ENCODE results near the gene PAEP.
A peak's percentile ranks its signal among the peaks of the same experiment; 100 is the strongest.

The PAEP gene

DNA sequence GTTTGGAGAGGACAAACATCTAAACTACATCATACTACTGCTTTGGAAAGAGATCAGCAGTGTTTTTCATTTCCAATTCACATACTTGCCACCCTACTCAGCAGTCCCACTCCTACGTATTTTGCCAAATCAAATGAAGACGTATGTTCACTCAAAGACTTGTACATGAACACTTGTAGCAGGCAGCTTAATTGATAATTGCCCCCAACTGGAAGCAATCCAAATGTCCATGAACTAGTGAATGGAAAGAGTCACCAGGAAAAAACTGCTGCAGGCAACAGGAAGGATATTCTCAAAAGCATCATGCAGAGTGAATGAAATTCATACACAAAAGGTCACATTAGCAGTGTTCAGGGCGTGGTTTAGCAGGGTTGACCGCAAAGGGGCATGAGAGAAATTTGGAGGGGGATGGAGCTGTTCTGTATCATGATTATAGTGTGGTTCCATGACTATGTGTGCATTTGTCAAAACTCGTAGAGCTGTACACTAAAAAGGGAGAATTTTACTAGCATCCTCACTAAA lies 38.8 kb downstream of the PAEP start:
- DNase-seq (ENCODE audit: low read depth in 3 of 3) = no peak

DNA sequence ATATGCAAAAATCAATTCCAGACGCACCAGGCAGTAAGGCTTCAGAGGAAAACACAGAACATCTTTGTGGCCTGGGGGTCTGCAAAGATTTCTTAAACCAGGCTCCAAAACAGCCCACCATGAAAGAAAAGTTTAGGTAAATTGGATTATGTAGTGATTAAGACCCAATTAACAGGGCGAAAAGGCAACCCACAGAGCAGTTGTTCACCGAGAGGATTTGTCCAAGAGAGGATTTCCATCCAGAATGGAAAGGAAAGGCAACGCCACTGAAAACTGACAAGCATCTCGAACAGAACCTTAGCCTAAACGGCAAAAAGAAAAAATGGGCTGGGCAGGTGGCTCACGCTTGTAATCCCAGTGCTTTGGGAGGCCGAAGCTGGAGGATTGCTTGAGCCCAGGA lies 40.4 kb downstream of the PAEP start:
- no peak for DNase-seq (ENCODE audit: low read depth in 3 of 3)

DNA sequence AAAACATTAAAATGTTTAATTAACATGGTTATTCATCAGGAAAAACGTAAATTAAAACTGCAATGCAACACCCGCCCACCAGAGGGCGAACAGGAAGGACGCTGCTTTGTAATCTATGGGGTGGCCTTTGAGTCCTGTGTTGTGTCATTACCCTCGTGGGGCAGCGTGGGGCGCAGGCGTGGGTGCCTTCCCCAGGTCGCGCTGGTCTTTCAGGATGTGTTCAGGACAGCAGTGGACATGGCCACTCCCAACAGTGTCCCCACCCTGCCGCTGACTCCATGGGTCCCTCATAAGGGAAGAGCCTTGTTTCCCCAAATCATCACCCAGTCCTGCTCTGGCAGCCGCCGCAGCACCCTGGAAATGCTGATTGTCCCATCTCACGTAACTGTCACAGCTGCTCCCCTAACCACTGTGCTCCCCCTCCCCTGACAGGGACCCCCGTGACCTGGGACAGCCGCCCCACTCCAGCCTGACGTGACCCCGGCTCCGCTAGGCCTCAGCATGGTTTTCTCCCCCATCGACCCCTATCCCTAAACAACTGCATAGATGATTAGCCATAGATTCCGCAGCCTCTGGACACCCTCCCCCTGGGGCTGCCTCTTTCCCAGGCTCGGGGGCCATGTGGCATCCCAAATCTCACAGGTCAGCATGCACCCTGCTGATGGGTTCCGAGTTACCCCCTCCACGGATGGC lies 41.4 kb downstream of the PAEP start:
- DNase-seq (ENCODE audit: low read depth in 3 of 3) = peak; percentile 32 to 48 (median 37)

DNA sequence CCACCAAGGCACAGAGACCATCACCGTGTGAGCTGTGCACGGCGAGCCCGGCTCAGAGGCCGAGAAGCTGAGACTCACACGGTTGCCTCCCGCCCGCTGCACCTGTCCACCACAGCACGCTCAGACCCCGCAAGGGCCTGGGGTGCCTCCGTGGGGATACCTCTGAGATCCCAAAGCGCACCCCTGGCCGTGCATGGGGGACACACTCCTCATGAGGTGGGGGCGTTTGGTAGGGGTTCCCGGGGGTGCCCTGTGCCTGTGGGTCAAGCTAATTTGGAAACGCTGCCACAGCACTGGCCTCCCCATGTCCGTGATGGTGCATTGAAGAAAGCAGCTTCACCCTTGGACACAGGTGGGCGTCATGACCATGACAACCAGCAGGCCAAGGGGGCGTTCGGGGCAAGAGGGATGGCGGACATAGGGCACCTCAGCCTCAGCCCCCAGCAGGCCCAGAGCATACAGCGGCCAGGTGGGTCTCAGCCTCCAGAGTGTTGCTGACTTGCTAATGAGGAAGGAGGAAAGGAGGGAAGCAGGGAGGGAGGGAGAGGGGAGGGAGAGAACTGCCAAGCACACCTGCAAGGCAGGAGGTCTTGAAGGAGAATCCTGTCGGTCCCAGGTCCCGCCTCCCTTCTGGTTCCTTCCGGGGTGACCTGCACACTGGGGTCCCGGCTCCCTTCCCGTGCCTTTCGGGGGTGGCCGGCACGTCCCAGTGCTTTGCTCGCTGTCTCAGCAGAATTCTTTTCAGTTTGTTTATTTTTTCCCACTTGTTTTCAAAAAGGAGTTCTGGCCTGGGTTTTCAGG lies 43.1 kb downstream of the PAEP start:
- no peak for DNase-seq (ENCODE audit: low read depth in 3 of 3)

DNA sequence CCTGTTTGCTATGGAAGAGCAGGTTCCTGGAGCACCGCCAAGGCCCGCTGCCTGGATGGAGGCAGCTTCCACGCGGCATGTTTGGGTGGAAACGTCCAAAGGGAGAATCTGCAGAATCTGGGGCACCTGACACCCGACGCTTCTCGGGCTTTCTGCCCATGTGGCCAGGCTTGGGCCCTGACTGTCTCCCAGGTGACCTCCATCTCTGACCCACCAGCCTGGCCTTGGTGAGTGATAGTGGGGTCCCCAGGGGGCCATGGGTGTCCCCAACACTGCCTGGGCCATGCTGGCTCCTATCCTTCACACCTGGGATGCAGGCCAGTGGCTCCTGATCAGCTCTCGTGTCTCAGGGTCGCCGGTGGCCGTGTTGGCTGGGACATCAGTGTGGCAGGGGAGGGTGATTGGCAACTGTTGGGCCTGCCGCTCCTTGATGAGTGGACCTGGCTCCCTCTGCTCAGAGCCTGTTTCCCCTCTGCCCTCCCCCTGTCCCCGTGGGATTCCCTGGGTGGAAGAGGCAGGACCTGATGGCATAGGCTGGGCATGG lies 43.8 kb downstream of the PAEP start:
- no peak for DNase-seq (ENCODE audit: low read depth in 3 of 3)

DNA sequence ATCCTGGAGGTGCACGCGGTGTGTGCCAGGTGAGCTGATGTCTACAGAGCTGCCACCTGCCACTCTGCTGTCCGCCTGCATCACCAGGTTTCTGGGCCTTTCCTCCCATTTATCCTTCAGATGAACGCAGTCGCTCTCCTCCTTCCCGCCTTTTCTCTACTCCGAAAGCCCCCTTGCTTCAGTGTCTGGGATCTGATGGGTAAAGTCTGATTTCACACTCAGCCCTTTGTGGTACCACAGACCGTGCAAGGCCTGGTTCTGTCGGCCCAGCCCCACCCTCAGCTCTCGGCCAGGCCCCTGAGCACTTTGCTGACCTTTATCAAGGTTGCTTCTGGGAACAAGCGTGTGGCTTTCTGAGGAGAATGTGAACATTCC lies 45.3 kb downstream of the PAEP start:
- DNase-seq (ENCODE audit: low read depth in 3 of 3) = no peak

DNA sequence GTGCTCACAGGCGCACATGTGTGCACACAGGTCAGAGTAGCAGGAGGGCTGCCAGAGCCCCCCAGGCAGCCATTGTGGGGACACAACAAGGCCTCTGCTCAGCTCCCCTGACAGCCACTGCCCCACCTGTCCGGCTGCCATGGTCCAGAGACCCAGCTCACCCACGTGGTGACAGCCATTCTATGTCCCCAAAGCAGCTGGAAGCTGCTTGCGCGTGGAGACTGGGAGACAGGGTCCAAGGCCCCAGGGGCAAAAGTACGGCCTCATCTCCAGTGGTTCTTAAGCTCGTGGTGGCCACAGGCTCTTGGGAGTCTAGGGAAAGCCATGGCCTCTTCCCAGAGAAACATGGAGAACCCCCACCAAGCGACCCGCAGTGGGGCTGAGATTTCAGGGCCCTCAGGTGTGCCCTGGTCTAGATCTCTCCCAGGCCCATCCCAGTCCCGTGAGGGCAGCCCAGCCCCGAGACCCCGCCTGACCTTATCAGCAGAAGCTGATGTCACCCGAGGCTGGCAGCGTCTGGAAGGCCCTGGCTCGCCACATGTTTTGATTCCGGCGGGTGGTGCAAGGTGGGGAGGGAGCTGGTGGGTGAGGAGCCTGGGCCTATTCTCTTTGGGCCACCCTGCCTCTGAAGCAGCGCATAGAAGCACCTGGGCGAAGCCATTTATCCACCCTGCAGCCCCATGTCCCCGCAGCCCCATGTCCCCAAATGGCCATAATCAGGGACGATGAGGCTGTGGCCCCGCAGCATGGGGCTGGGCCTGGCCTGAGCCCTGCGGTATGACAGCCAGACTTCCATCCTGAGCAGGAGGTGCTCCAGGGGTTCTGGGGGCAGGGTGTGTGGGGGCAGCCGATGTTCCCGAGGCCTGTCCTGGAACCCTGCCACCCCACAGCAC lies 46.1 kb downstream of the PAEP start:
- no peak for DNase-seq (ENCODE audit: low read depth in 3 of 3)

DNA sequence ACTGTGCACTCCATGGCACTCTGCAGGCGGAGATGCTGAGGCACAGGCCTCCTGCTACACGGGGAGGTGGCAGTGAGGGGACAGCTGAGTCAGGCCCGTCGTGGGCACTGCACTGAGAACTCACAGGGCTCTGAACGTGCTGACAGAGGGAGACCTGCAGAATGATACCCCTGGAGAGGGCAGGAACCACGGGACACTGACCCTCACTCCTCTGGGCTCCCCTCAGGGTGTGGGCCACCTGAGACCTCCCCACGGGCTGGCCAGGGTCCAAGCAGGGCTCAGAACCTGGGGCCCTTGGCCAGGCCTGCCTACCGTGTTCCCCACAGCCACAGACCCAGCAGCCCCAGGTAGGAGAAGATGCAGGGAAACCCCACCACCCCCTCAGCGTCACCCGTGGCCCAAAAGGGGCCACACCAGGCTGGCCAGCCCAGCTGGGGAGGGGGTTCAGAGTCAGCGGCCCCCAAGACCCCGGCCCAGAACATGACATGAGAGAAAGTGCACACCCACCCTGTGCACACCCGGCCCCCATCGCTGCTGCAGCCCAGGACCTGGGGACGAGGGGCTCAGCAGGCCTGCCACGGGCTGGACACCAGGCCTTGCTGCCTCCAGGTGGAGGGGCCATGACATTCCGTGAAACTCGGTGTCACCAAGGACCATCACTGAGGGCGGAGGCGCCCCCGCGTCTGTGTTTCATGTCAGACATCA lies 46.9 kb downstream of the PAEP start:
- DNase-seq (ENCODE audit: low read depth in 3 of 3) = no peak

DNA sequence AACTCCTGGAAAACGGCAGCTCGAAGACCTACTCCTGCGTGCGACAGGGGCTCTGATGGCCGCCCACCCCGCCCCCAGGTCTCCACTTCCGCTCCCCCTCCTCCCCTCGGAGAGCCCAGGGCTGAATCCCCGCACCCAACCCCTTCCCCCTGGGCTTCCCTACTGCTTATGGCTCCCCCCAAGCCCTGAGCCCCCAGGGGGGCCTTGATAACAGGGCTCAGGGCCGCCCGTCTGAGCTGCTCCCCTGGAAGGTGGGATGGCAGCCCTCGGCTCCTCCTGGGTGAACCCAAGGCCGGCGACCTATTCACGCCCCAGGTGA lies 47.4 kb downstream of the PAEP start:
- no peak for DNase-seq (ENCODE audit: low read depth in 3 of 3)

DNA sequence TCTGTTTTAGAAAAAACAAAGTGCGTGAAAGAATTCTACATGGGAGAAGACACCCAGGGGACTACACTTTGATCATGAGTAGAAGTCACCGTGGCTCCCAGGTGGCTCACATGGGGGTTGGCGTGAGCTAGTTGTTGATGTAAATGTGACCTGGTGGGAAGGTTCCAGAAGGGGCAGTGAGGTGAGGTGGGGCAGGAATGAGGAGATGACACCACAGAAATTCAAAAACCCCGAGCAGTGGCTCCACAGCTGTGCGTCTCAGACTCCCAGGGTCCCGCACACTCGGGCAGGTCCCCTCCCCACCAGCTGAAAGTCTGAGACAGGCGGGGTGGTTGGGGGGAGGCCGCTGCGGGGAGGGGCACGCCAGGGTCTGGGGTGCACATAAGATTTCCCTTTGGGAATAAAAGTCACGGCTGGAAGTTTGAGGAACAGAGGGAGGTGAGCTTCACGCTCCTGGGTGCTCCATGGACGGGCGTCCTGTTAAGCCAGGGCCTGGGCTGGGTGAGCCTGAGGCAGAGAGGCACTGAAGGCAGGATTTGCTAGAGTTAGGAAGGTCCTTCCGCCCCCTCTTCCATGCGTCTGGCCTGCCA lies 47.9 kb downstream of the PAEP start:
- no peak for DNase-seq (ENCODE audit: low read depth in 3 of 3)

DNA sequence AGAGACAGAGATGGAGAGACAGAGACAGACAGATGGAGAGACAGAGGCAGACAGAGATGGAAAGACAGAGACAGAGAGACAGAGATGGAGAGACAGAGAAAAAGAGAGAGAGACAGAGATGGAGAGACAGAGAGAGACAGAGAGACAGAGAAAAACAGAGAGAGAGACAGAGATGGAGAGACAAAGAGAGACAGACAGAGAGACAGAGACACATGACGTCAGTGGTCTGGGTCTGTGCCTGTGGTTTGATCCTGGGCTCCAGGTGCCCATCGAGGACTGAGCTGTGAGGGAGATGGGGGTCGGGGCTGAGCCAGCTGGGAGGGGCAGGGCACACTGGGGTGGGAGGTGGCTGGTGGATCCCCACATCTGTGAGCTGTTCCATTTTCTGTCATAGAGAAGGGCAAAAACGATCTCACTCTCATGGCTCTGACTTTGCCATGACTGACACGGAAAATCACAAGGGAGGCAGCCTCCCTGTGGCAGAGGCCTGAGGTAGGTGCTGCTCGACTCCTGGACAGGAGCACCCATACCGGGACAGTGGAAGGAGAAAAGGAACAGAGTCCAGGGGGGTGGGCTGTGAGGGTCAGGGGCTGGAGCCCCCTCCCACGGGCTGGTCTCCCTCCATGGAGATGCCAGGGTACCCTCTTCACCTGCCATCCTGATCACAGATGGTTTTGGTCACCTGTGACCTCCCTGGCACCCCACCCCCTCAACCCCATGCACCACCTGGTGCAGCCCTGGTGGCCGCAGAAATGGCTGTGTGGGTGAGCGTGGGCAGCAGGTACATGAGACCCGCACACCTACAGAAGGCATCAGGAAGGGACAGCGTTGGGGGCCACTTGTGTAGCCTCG lies 49.0 kb downstream of the PAEP start:
- DNase-seq (ENCODE audit: low read depth in 3 of 3) = no peak

DNA sequence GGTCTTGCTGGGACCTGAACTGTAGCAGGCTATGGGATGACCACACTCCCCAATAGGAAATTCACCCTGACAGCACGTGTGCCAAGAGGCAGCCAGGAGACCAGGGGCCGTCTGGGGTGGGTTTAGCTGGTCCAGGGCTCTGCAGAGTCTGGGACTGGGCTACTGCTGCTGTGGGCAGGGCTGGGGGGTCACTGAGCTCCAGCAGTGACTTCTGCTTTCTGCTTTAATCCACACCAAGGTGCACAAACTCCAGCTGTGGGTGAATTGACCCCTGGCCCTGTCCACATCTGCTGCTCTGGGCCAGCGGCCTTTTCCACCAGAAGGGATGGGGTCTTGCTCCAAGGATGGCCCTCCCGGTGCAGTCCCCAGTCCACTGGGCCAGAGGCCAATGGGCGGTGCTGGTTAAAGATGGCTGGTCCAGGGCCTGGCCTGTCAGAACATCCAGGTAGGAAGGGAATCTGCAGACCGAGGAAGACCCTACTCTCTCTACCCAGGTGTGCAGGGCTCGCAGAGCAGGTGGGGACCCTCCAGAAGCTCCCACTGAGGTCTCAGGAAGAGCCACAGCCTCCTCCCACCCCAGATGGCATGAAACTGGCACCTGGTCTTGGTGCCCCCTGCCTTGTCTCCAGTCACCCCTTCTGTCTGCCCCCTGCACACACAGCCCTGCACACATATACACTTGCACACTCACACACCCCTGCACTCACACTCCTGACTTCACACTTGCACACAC lies 49.8 kb downstream of the PAEP start:
- no peak for DNase-seq (ENCODE audit: low read depth in 3 of 3)

DNA sequence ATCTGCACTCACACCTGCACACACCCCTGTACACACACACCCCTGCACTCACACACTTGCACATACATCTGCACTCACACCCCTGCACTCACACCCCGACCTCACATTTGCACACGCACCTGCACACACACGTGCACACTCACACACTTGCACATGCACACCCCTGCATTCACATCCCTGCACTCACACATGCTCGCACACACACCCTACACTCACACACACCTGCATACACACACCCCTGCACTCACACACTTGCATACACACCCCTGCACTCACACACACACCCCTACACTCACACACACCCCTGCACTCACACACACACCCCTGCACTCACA lies 50.3 kb downstream of the PAEP start:
- DNase-seq (ENCODE audit: low read depth in 3 of 3) = no peak

DNA sequence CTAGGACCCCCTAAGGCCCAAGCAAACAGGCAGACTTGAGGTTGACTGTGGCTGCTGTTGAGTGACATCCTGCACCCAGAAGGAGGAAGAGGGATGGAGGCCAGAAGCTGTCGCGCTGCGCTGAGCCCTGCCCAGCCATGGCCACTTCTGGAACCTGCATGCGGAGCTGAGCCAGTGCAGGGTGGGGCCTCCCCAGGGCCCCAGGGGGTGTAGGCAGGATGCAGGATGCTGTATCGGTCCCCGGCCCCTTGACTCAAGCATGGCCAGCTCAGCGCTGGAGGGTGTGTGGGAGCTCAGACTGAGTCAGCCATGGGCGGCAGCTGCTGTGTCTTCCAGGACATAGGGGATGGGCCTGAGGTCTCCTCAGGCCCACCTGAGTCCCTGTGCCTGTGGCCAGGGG lies 50.9 kb downstream of the PAEP start:
- DNase-seq (ENCODE audit: low read depth in 3 of 3) = no peak

DNA sequence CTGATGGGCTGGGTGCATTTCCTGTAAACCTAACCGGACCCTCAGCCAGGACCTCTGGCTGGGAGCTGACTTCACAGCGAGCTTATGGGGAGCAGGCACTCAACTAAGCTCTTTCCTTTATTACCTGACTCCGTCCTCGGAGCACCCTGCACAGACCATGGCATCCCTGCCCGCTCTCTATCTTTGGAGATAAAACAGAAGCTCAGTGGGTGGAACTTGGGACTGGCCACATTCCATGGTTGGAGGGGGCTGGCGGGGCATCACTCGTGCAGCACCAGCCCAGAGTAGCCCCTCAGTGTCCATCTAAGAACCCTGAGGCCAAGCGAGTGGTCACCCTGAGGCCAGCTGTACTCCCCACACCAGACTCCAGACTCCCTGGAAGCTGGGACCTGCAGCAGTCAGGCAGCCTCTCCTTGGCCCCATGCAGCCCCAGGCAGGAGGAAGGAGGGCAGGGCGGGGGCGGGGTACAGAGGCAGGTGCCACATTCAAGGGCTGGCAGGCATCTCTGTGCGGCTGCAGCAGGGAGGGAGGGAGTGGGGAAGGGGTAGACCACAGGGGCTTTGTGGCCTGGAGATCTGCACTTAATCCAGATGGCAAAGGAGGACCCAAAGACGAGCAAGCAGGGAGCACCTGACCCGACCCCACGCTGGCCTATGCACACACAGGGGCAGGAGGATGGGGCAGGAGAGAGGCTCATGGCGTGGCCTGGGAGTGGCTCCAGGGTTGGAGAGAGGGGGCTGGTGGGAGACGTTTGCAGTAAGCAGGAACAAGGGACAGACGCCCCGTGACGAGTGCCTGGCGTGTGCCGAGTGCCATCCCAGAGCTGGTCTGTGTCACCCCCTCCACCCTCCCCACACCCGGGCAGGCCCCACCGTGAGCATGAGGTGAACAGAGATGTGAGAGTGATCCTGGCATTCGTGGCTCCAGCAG lies 51.7 kb downstream of the PAEP start:
- no peak for DNase-seq (ENCODE audit: low read depth in 3 of 3)

DNA sequence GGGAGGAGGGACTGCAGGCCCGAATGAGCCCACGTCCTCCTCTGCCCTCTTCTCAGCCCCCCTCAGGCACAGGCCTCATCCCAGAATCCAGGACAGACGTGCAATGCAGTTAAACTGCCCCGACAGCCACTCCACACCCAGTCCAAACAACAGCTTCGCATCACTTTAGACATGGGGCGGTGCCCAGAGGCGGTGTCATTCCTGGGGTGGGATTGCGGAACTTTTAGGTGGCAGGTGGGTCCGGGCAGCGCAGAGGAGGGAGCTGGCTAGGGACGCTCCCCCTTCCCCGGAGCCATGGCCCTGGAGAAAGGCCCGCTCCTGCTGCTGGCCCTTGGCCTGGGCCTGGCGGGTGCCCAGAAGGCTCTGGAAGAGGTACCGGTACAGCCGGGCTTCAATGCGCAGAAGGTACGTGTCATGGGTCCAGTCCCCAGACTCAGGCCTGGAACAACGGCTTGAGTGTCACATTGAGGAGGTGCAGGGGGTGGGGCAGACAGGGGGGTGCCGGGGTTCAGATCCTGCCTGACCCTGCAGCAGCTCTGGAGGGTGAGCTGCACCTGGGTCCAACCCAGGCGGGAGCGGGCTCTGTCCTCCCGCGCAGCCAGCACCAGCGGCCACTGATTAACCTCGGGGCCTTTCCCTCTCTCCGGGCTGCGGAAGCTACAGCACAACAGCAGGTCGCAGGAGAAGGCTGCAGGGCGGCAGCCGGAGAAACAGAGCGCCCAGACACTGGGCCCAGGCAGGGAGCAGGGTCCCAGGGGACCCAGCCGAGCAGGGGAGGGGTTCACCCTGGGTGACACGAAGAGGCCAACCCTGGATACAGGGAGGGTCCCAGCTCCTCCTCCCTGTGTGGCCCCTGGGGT lies 52.6 kb downstream of the PAEP start:
- DNase-seq (ENCODE audit: low read depth in 3 of 3) = no peak

DNA sequence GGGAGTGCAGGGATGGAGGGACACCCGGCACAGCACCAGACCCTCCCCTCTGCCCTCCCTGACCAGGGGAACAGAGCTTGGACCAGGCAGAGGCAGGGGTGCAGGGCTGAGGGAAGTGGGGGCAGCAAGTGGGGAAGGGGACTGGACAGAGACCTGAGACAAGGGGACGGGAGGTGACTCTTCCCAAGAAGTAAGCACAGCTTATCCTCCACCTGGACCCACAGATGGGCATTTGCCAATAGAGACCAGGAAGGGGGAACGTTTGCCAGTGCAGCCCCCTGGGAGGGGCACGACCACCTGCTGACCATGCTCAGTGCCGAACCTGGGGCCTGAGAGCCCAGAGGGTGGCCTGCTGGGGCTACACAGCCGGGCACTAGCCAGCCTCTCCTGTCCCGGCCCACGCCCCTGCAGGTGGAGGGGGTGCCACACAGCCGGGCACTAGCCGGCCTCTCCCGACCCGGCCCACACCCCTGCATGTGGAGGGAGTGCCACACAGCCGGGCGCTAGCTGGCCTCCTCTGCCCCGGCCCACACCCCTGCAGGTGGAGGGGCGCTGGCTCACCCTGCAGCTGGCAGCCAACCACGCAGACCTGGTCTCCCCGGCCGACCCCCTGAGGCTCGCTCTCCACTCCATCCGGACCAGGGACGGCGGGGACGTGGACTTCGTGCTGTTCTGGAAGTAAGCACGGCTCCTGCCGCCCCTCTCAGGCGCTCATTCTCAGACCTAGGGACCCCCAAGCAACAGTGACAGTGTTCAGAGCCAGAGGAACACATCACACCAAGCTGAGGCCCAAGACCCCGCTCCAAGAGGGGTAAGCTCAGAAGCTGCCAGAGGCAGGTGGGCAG lies 53.5 kb downstream of the PAEP start:
- no peak for DNase-seq (ENCODE audit: low read depth in 3 of 3)

All from stimulated activated CD4-positive, alpha-beta T cell treated with anti-CD3 and anti-CD28 coated beads, TNF-alpha, amount 100 ng/mL, for 24 hours (primary cell).